IMR-90 (cell line): ENCODE data around the gene ARAP2. TPM values are rescaled to one million over a fixed set of nuclear protein-coding genes. Genes with fewer than 3 reads are reported as not detected.

Experiments used
- ATAC-seq: fragments of 200-7000 bp; cut with Tn5 transposase; 2 replicates; pipeline ENCODE4 v1.9.1; 2020; ENCODE audit warnings: low read depth, mild to moderate bottlenecking, moderate library complexity
- BruUV-seq: library from RNA; stranded (reverse); fragments of 400-500 nt; replicated peaks from 2 replicates; lab custom pipeline; 2021; lab: Mats Ljungman, UMichigan
- CTCF ChIA-PET: fragments of 300-600 bp; formaldehyde crosslinking; extraction: SDS; loops from one replicate; lab custom pipeline; 2021; ENCODE audit warnings: antibody characterized with exemption; lab: Yijun Ruan, JAX
- POLR2A ChIA-PET: fragments of 300-600 bp; sonication (Branson Sonifier 250); formaldehyde crosslinking; loops from one replicate; lab custom pipeline; 2022; ENCODE audit warnings: antibody characterized with exemption; ENCODE audit not compliant: unreplicated experiment; lab: Charles Lee
- DNase-seq: peaks from one replicate; pipeline ENCODE4 v3.0.0; 2013
- H2AFZ ChIP-seq: replicated peaks from 2 replicates; pipeline ENCODE3; 2013; ENCODE audit warnings: low read length, mild to moderate bottlenecking; ENCODE audit not compliant: poor library complexity
- H2AK5ac ChIP-seq: 2 replicates; pipeline ENCODE4 v1.6.1; 2013; ENCODE audit warnings: low read depth, low read length, inconsistent platforms
- H2AK9ac ChIP-seq: replicated peaks from 2 replicates; pipeline ENCODE3; 2013; ENCODE audit warnings: mild to moderate bottlenecking, low read depth, low read length, moderate library complexity; ENCODE audit not compliant: poor library complexity
- H2BK120ac ChIP-seq: 2 replicates; pipeline ENCODE4 v1.6.1; 2013; ENCODE audit warnings: low read depth, low read length, inconsistent platforms
- H2BK15ac ChIP-seq: 3 replicates; pipeline ENCODE4 v1.6.1; 2013; ENCODE audit warnings: low read depth, low read length, inconsistent platforms
- H2BK20ac ChIP-seq: 2 replicates; pipeline ENCODE4 v1.6.1; 2013; ENCODE audit warnings: low read depth, mild to moderate bottlenecking, inconsistent platforms, low read length, moderate library complexity
- H2BK5ac ChIP-seq: 2 replicates; pipeline ENCODE4 v1.6.1; 2013; ENCODE audit warnings: mild to moderate bottlenecking, low read depth, low read length, inconsistent platforms; ENCODE audit not compliant: poor library complexity, severe bottlenecking
- H3K14ac ChIP-seq: replicated peaks from 2 replicates; pipeline ENCODE4 v1.6.1; 2013; ENCODE audit warnings: low read depth, low read length, inconsistent platforms
- H3K18ac ChIP-seq: 2 replicates; pipeline ENCODE4 v1.6.1; 2013; ENCODE audit warnings: low read depth, low read length, control low read depth
- H3K23ac ChIP-seq: 2 replicates; pipeline ENCODE4 v1.6.1; 2013; ENCODE audit warnings: low read depth, low read length, inconsistent platforms
- H3K27ac ChIP-seq: 2 replicates; pipeline ENCODE4 v1.5.1; 2013; ENCODE audit warnings: mild to moderate bottlenecking, control low read depth, low read length; ENCODE audit not compliant: insufficient read depth
- H3K27me3 ChIP-seq: 2 replicates; pipeline ENCODE4 v1.6.1; 2013; ENCODE audit warnings: low read length; ENCODE audit not compliant: control insufficient read depth, insufficient read depth
- H3K36me3 ChIP-seq: 2 replicates; pipeline ENCODE4 v1.6.1; 2013; ENCODE audit warnings: low read length, mixed read lengths; ENCODE audit not compliant: control insufficient read depth, insufficient read depth
- H3K4ac ChIP-seq: 2 replicates; pipeline ENCODE4 v1.6.1; 2013; ENCODE audit warnings: low read depth, low read length, inconsistent platforms
- H3K4me1 ChIP-seq: 2 replicates; pipeline ENCODE4 v1.6.1; 2013; ENCODE audit warnings: low read length, mixed read lengths; ENCODE audit not compliant: control insufficient read depth, insufficient read depth
- H3K4me2 ChIP-seq: 2 replicates; pipeline ENCODE4 v1.6.1; 2013; ENCODE audit warnings: low read depth, mild to moderate bottlenecking, control low read depth, low read length, moderate library complexity
- H3K4me3 ChIP-seq: 2 replicates; pipeline ENCODE4 v1.5.1; 2013; ENCODE audit warnings: low read depth, mild to moderate bottlenecking, control low read depth, low read length, moderate library complexity; ENCODE audit not compliant: insufficient read depth
- H3K56ac ChIP-seq: 2 replicates; pipeline ENCODE4 v1.6.1; 2013; ENCODE audit warnings: low read length, inconsistent platforms; ENCODE audit not compliant: insufficient read depth; ENCODE audit errors: extremely low read depth
- H3K79me1 ChIP-seq, 2 experiments: 2 replicates each; pipeline ENCODE4 v1.6.1; 2013; ENCODE audit warnings: low read length in 2 of 2, inconsistent platforms in 1 of 2, low read depth in 1 of 2
- H3K9ac ChIP-seq: 2 replicates; pipeline ENCODE4 v1.6.1; 2013; ENCODE audit warnings: low read depth, low read length, control low read depth
- H3K9me1 ChIP-seq: 2 replicates; pipeline ENCODE4 v1.6.1; 2013; ENCODE audit warnings: low read length, inconsistent platforms; ENCODE audit not compliant: insufficient read depth
- H3K9me3 ChIP-seq: 2 replicates; pipeline ENCODE4 v1.6.1; 2013; ENCODE audit warnings: low read length; ENCODE audit not compliant: control insufficient read depth, insufficient read depth
- H4K20me1 ChIP-seq: 2 replicates; pipeline ENCODE4 v1.6.1; 2013; ENCODE audit warnings: low read length, inconsistent platforms; ENCODE audit not compliant: insufficient read depth
- H4K5ac ChIP-seq: 2 replicates; pipeline ENCODE4 v1.6.1; 2013; ENCODE audit warnings: mild to moderate bottlenecking, low read depth, low read length, control low read depth
- H4K8ac ChIP-seq, 2 experiments: 2 replicates each; pipeline ENCODE4 v1.6.1; 2013; ENCODE audit warnings: low read depth in 2 of 2, low read length in 2 of 2, control low read depth in 1 of 2, inconsistent platforms in 1 of 2
- H4K91ac ChIP-seq: 2 replicates; pipeline ENCODE4 v1.6.1; 2013; ENCODE audit warnings: low read depth, low read length, inconsistent platforms; ENCODE audit not compliant: insufficient read depth
- BHLHE40 ChIP-seq: fragments of 150-350 bp; IDR thresholded peaks from 2 replicates; pipeline ENCODE4 v1.6.1; 2016; ENCODE audit warnings: mild to moderate bottlenecking, low read depth, low read length
- CEBPB ChIP-seq: IDR thresholded peaks from 2 replicates; pipeline ENCODE4 v1.6.1; 2012; ENCODE audit warnings: low read depth, low read length, improper control_type of control experiment
- CHD1 ChIP-seq: IDR thresholded peaks from 2 replicates; pipeline ENCODE4 v1.6.1; 2012; ENCODE audit warnings: low read depth, low read length, improper control_type of control experiment
- CTCF ChIP-seq: conservative IDR thresholded peaks from 2 replicates; pipeline ENCODE4 v1.5.1; 2012; ENCODE audit warnings: mild to moderate bottlenecking, low read depth, low read length, improper control_type of control experiment
- FOS ChIP-seq: fragments of 150-350 bp; IDR thresholded peaks from 2 replicates; pipeline ENCODE4 v1.6.1; 2016; ENCODE audit warnings: low read depth, low read length
- MAFK ChIP-seq: IDR thresholded peaks from 2 replicates; pipeline ENCODE4 v1.6.1; 2012; ENCODE audit warnings: low read depth, low read length, improper control_type of control experiment
- MAZ ChIP-seq: IDR thresholded peaks from 2 replicates; pipeline ENCODE4 v1.6.1; 2012; ENCODE audit warnings: low read depth, mild to moderate bottlenecking, low read length, improper control_type of control experiment, moderate library complexity, borderline replicate concordance
- MXI1 ChIP-seq: IDR thresholded peaks from 2 replicates; pipeline ENCODE4 v1.6.1; 2012; ENCODE audit warnings: low read depth, mild to moderate bottlenecking, low read length, moderate library complexity, borderline replicate concordance
- NFE2L2 ChIP-seq: fragments of 150-350 bp; IDR thresholded peaks from 2 replicates; pipeline ENCODE4 v1.6.1; 2016; ENCODE audit warnings: low read depth, mild to moderate bottlenecking, low read length
- POLR2A ChIP-seq: IDR thresholded peaks from 2 replicates; pipeline ENCODE4 v1.6.1; 2012; ENCODE audit warnings: mild to moderate bottlenecking, low read depth, low read length
- RAD21 ChIP-seq: IDR thresholded peaks from 2 replicates; pipeline ENCODE4 v1.6.1; 2012; ENCODE audit warnings: low read length, improper control_type of control experiment
- RCOR1 ChIP-seq: IDR thresholded peaks from 2 replicates; pipeline ENCODE4 v1.6.1; 2012; ENCODE audit warnings: mild to moderate bottlenecking, low read length, improper control_type of control experiment; ENCODE audit not compliant: insufficient replicate concordance
- RFX5 ChIP-seq: IDR thresholded peaks from 2 replicates; pipeline ENCODE4 v1.8.0; 2012; ENCODE audit warnings: low read depth, mild to moderate bottlenecking, low read length, moderate library complexity
- SMC3 ChIP-seq: fragments of 150-350 bp; IDR thresholded peaks from 2 replicates; pipeline ENCODE4 v1.6.1; 2016; ENCODE audit warnings: low read depth, mild to moderate bottlenecking, antibody characterized with exemption, low read length, moderate library complexity
- WGBS, 2 experiments: methylation state at CpG; one replicate each; pipeline versions ENCODE4 v1.1.5 to v1.1.7; 2013; ENCODE audit warnings: missing lambda C conversion rate in 2 of 2; ENCODE audit not compliant: insufficient read length in 1 of 2; ENCODE audit errors: extremely low coverage in 2 of 2; 5-methylcytosine and 5-hydroxymethylcytosine counted together
- dilution Hi-C: fragments of 300-500 bp; cut with HindIII; formaldehyde crosslinking; loops from one replicate; pipeline ENCODE4 v1.14.3; 2018; ENCODE audit warnings: low sequenced_read_pairs; ENCODE audit not compliant: unreplicated experiment
- in situ Hi-C: fragments of 300-500 bp; cut with MboI; formaldehyde crosslinking; loops from 3 replicates; pipeline ENCODE4 v1.14.3; 2019; ENCODE audit warnings: low sequenced_read_pairs, inconsistent platforms, mixed read lengths
- intact Hi-C: fragments of 100-400 bp; cut with micrococcal nuclease; formaldehyde crosslinking; loops from 2 replicates; pipeline ENCODE4 v1.10.0; 2022
- polyA plus RNA-seq, 3 experiments: library from polyadenylated mRNA; depleted of rRNA; stranded (reverse); fragments of >200 nt; gene quantifications; 2 replicates each; pipeline ENCODE4 v1.2.3, GENCODE V29; 2012; ENCODE audit warnings: low replicate concordance in 1 of 3
- total RNA-seq: library from RNA; depleted of rRNA; stranded (reverse); fragments of >200 nt; gene quantifications from 2 replicates; pipeline ENCODE4 v1.2.3, GENCODE V29; 2012
- TF ChIP-seq, protein P1 (sequence below): fragments of 150-350 bp; IDR thresholded peaks from 2 replicates; pipeline ENCODE4 v1.6.1; 2017; ENCODE audit warnings: mild to moderate bottlenecking, antibody characterized with exemption, low read length, low read depth
- TF ChIP-seq, protein P2 (sequence below): fragments of 150-350 bp; IDR thresholded peaks from 2 replicates; pipeline ENCODE4 v1.6.1; 2016; ENCODE audit warnings: low read depth, mild to moderate bottlenecking, low read length, moderate library complexity, borderline replicate concordance

The ARAP2 gene
- total and polyA plus RNA-seq, 2 of the 4 experiments (the other 2 are of a cell fraction): 0.32 to 1.8 TPM

- Histone ChIP-seq H4K5ac (no peak overlapping the region), H3K18ac (no peak overlapping the region), H4K20me1 (no peaks in the 10 kb centered on the region), H4K91ac (no peak overlapping the region), H2AK5ac (no peak overlapping the region), H3K9ac (no peak overlapping the region), H4K8ac (no peak overlapping the region), H2BK20ac (no peak overlapping the region), H3K4me3 (no peak overlapping the region), H2BK5ac (no peak overlapping the region), H3K56ac (no peak overlapping the region), H2BK120ac (no peak overlapping the region), H3K79me1 (no peaks in the 10 kb centered on the region), H3K36me3 (no peaks in the 10 kb centered on the region), H2AFZ (no peak overlapping the region), H3K9me3 (peaks cover 4% of the 10 kb centered on the region; the same call in 1 of the 2 replicates), H3K27ac (no peak overlapping the region), H3K4me1 (no peaks in the 10 kb centered on the region), H3K27me3 (no peaks in the 10 kb centered on the region), H3K9me1 (no peaks in the 10 kb centered on the region), H2BK15ac (no peak overlapping the region), H2AK9ac (no peak overlapping the region), H3K23ac (no peak overlapping the region), H3K14ac (no peak overlapping the region), H3K4ac (no peak overlapping the region), H3K4me2 (no peak overlapping the region)
- TF ChIP-seq, protein P1, sequence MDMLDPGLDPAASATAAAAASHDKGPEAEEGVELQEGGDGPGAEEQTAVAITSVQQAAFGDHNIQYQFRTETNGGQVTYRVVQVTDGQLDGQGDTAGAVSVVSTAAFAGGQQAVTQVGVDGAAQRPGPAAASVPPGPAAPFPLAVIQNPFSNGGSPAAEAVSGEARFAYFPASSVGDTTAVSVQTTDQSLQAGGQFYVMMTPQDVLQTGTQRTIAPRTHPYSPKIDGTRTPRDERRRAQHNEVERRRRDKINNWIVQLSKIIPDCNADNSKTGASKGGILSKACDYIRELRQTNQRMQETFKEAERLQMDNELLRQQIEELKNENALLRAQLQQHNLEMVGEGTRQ: no peak
- TF ChIP-seq NFE2L2 (no peak), BHLHE40 (no peak), MAFK (no peak), CTCF (no peak), MXI1 (no peak), FOS (no peak), CHD1 (no peak), MAZ (no peak), CEBPB (no peak), RFX5 (no peak), SMC3 (no peak), RCOR1 (no peak), POLR2A (no peak), RAD21 (no peak)
- TF ChIP-seq, protein P2, sequence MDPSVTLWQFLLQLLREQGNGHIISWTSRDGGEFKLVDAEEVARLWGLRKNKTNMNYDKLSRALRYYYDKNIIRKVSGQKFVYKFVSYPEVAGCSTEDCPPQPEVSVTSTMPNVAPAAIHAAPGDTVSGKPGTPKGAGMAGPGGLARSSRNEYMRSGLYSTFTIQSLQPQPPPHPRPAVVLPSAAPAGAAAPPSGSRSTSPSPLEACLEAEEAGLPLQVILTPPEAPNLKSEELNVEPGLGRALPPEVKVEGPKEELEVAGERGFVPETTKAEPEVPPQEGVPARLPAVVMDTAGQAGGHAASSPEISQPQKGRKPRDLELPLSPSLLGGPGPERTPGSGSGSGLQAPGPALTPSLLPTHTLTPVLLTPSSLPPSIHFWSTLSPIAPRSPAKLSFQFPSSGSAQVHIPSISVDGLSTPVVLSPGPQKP: no peak
- intact Hi-C loops (no loop called here), in situ Hi-C loops (no loop called here), dilution Hi-C loops (no loop called here)
- CTCF ChIA-PET: no interaction called here
- POLR2A ChIA-PET: no interaction called here
- no peak for ATAC-seq
- BruUV-seq: no TSS peak
- WGBS, 2 experiments: no CpG with 5 or more reads among the region's 2 CpGs
- DNase-seq: no peak
These were observed 205.3 kb downstream of the ARAP2 start for GRCh38 chr4:36039026-36039425.
